ENCODE measurements around the gene RCC1.
"Not testable (repeated sequence)": the region's sequence is repeated elsewhere in the genome, so short reads cannot be mapped to it uniquely, and the experiment has no call there.

RCC1 gene

DNA sequence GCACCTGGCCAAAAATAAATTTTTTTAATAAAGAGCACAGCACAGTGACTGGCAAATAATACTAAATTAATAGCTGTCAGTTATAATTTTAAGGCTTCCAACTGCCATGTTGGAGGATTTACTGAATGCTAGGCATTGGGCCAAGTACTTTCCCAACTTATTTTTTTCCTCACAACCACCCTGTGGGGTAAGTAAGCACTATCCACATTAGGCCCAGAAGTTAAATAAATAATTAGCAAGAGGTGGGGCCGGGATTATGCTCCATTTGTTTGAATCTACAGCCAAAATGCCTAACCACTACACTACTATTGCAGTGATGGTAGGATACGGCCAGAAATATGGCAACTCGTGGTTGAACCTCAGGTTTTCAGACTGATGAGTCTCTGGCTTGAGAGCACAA, 42.5 kb downstream of the RCC1 start:
- no peak for DNase-seq (ENCODE audit: low read depth)

DNA sequence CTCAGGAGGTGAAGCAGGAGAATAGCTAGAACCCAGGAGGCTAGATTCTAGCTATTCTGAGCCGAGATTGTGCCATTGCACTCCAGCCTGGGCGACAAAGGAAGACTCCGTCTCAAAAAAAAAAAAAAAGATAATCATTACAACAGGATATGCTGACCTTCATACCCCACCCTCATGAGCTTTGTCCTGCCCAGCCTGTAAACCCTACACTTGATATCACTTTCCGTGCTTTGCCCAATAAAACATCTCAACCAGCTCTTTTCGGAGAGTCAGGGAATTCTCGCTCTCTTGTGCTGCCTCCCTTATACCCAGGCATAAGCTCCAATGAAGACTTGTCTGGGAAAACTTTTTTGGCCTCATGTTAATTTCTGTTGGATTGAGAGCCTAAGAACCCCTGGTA, 45.5 kb downstream of the RCC1 start:
- DNase-seq (ENCODE audit: low read depth) = no peak

DNA sequence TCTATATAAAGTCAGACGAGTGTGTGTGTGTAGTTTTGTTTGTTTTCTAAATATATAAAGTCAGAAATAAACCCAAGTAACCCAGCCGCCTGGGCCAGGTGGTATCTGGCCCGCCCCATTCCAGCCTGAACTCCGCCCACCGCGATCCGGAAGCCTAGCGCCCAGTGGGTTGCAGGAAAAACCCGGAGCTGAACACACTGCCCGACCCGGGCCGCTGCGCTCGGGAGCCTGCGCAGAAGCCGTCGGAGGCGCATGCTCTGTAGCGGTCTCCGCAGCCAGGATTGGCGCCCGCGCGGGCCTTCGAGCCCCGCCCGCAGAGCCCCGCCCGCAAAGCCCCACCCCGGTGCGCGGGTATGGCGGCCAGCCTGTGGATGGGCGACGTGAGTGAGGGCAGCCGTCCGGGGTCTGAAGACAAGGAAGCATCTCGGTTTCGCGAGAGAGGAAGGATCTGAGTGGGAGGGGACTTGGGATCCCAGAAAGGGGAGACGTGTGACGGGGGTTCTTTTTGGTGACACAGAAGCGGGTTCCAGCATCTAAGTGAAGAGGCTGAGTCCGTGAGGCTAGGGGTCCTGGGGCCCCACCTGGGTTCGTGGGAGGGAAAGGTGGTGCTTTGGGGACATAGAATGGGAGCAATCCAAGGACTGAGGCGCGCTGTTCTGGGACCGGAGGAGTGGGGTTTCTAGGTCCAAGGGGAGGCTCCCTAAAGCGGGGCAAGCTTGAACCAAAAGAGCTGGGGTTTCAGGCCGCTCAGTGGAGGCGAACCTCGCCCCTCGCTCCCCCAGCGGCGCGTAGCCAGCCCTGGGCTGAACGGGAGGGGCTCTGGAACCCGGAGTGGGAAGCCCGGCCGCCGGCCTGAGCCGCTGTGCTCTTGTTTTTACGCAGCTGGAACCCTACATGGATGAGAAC, 47.2 kb downstream of the RCC1 start, which contains the start of gene TRNAU1AP:
TRNAU1AP (plus strand) TSS at position 328 of the 906 bp plus-strand sequence; CDS start at position 354, 26 bp downstream.
- DNase-seq (ENCODE audit: low read depth) = peak; percentile 96

DNA sequence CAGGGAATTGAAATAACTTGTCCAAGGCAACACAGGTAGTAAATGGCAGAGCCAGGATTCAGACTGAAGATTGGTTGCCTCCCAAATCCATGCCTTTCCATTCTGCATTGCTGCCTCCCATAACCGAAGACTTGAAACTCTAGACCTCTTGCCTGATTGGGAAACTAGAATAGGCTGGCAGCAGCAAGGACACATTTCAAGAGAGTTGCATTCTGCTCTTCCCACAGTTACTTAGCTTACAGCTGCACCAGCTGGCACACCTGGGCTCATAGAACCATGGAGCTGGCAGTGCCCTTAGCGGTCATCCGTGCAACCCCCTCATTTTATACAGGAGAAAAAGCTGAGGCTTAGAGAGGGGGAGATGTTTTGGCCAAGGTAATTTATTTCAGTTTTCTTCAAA, 55.0 kb downstream of the RCC1 start:
- no peak for DNase-seq (ENCODE audit: low read depth)

DNA sequence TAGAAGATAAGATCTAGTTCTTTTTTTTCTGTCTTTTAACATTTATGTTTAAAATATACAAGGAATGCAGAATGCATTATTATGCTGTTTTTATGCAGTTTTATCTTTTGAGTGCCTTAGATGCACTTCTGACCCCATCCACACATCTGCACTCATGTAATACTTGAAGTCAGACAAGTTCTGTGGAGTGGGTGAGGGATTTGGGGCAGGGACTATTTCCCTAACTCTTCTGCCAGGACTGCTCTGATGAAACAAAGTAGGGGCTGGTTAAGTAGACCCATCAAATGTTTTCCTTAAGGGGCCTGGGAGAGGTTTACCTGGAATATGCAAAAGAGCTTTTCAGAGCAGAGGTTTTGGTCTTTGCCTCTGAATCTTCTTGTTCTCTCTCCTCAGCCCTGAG, 58.5 kb downstream of the RCC1 start:
- no peak for DNase-seq (ENCODE audit: low read depth)

DNA sequence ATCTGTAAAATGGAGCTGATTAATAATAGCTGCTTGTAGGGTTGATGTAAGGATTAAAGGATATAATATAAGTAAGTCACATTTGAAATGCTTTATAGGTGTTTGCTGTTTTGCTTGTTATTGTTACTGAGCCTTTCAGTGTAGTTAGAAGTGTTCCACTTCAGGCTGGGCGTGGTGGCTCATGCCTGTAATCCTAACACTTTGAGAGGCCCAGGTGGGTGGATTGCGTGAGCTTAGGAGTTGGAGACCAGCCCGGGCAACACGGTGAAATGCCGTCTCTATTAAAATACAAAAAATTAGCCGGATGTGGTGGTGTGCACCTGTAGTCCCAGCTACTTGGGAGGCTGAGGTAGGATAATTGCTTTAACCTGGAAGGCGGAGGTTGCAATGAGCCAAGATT, 59.2 kb downstream of the RCC1 start:
- no peak for DNase-seq (ENCODE audit: low read depth)

DNA sequence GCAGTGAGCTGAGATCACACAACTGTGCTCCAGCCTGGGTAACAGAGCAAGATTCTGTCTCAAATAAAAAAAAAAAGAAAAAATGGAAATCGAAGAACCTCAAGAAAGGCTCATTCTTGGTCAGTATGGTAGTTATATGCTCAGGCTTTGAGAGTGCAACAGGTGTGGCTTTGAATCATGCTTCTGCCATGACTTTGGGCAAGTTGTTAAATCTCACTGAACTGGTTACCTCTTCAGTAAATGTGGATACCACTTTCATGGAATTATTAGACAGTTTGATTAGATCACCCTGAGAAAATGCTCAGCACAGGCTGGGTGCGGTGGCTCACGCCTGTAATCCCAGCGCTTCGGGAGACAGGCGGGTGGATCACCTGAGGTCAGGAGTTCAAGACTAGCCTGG, 59.9 kb downstream of the RCC1 start:
- DNase-seq (ENCODE audit: low read depth) = no peak

DNA sequence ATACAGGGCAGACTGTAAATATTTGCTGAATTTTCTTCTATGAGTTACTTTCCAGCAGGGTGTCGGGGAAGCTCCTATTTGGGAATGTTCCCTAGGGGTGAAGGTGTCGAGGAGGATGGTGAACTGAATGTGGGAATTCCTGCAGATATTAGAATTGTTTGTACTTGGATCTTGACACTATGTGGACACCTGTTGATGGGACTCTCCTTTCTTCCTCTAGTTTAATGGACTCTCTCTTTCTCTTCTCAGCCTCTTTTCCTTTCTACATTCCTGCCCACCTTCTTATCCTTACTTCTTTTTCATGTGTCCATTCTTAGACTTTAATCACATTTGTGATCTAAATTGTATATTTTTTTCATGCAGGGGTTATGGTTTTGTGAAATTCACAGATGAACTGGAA, 61.1 kb downstream of the RCC1 start:
- DNase-seq (ENCODE audit: low read depth) = no peak

DNA sequence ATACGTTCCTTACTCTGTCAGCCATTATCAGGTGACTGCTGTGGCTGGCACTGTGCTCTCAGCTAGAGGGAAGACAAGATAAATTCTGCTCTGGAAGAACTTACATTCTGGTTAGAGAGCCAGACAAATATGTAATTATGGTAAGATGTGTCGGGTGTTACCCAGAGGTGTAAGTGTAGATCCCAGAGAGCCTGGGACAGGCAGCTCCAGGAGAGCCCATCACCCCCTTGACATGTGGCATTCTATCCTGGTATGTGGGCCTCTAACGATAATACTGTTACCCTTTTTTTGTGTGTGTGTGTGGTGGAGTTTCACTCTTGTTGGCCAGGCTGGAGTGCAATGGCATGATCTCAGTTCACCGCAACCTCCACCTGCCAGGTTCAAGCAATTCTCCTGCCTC, 66.1 kb downstream of the RCC1 start:
- no peak for DNase-seq (ENCODE audit: low read depth)

DNA sequence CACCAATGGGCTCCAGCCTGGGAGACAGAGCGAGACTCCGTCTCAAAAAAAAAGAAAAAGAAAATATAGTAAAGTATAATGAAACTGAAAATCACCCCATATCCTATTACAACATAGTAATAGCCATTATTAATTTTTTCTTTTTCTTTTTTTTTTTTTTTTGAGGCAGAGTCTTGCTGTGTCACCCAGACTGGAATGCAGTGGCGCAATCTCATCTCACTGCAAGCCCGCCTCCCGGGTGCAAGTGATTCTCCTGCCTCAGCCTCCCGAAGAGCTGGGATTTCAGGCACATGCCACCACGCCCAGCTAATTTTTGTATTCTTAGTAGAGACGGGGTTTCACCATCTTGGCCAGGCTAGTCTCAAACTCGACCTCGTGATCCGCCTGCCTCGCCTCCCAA, 67.0 kb downstream of the RCC1 start:
- DNase-seq (ENCODE audit: low read depth) = not testable (repeated sequence)

DNA sequence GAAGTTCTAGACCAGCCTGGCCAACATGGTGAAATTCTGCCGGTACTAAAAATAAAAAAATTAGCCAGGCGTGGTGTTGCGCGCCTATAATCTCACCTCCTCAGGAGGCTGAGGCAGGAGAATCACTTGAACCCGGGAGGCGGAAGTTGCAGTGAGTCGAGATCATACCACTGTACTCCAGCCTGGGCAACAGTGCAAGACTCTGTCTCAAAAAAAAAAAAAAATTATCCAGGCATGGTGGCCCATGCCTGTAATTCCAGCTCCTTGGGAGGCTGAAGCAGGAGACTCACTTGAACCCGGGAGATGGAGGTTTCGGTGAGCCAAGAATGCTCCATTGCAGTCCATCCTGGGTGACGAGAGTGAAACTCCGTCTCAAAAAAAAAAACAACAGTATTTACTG, 67.7 kb downstream of the RCC1 start:
- DNase-seq (ENCODE audit: low read depth) = no peak

DNA sequence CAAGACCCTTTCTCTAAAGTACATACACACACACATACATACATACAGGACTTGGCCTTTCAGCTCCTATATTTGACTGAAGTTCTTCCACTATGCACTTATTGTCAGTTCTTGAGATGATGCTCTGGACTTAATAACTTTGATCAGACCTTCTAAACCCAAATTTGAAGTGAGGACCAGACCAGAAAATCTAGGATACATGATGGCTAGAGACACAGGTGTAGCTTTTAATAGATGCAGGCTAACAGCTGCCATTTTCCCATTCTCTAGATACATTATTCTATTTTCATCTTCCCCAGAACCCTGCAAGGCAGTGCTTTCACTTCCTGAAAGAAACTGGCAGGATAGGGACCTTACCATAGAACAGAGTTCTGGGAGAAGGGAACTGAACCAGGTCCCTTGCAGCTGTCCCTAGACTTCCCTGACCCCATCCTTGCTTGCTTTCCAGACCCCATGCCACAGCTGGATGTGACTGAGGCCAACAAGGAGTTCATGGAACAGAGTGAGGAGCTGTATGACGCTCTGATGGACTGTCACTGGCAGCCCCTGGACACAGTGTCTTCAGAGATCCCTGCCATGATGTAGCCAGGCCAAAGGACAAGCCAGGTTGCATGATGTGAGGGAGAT, 71.3 kb downstream of the RCC1 start:
- no peak for DNase-seq (ENCODE audit: low read depth)

DNA sequence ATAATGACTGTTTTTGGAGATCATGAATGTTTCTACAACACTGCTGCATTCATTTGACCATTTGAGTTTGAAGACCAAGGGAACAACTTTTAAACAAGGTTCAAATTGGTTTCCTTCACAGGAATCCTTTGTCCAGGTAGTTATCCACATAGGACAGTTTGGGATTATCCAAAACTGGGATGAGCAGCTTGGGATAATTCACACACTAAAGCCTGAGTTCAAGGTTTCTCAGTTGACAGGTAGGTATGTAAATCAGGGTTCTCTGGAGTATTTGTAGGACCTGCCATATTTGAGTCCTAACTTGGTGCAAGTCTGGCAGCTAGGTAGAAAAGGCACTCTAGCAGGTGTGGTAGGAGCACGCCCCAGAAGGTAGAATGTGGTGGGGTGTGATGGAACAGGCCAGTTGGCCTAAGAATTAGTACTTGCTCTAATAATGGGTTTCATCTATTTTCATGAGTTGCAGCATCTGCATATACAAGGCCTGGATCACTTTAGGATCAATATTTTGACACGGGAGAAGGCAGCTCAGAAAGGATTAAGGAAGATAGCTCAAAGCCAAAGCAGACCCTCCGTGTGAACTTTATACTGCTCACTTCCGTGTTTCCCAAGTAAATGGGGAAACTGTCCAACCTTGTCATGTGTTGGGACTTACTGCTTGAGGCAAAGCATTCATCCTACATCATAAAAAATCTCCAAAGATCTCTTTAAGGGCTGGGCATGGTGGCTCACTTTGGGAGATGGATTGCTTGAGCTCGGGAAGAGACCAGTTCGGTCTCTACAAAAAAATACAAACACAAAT, 72.1 kb downstream of the RCC1 start:
- no peak for DNase-seq (ENCODE audit: low read depth)

DNA sequence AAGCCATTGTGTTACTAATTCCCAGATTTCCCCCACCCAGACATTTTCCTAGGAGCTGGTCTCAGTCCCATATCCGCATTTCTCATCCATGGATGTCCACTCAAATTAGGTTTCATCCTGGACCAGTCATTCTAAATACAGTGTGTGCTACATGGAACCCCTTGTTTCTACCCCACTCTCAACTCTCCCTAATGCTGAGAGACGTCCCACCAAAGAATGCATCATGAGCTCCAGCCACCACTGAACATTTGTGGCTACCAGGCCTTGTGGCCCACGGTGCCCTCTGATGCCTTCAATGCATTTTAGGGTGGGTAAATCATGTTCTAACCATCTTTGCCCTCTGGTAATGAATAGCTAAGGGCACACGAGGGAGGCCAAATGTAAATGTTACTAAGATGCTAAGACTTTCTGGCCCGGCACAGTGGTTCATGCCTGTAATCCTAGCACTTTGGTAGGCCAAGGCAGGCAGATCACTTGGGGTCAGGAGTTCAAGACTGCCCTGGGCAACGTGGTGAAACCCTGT, 72.9 kb downstream of the RCC1 start:
- DNase-seq (ENCODE audit: low read depth) = no peak

DNA sequence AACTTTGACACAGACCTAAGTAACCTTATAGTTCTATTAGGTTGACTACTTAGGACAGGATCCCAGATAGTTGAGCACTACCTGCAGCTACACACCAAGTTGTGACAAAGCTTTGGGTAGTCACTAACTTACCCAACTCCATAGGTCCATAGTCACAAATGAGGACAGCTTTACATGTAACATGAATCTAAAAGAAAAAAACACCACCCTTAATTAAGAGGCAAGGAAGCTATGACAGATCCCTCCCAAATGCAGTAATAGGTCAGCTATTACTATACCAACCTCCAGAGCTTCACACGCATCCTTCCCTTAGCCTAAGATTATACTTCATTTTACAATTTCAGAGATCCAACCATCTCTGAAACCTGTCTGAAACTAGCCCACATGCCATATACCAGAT, 73.6 kb downstream of the RCC1 start:
- no peak for DNase-seq (ENCODE audit: low read depth)

DNA sequence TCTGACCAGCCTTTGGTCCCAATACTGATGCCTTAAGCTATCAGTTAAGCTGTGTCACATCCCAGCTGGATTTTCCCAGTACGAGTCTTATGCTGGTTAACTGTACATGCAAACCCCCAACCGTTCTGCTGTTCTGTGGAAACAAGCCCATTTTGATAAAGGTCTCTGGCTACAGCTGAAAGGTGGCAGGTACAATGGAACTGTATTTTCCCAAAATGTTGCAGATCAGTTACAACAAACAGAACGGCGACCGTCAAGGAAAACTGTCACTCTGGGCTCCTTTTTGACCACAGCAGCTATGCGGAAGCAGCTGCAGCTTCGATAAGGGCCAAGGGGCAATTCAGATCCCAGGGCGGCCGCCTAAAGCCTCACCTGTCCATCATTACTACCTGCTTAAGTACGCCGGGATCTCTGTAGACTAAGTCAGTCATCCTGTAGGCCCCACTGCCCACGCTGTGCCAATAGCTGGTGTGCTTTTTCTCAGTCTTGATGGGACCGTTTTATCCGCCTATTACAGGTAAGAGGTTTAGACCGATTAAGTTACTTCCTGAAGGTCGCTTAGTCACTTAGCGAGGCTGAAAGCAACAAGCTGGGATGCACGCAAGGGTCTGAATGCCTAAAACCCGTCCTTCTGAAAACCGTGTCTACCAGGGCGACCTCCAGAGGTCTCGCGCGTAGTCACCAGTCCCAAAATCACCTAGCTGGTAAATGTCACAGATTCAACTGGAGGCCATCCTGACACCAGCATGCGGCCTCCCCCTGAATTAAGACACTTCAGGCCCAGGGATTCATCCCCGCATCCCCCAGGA, 75.1 kb downstream of the RCC1 start:
- DNase-seq (ENCODE audit: low read depth) = peak; percentile 27

DNA sequence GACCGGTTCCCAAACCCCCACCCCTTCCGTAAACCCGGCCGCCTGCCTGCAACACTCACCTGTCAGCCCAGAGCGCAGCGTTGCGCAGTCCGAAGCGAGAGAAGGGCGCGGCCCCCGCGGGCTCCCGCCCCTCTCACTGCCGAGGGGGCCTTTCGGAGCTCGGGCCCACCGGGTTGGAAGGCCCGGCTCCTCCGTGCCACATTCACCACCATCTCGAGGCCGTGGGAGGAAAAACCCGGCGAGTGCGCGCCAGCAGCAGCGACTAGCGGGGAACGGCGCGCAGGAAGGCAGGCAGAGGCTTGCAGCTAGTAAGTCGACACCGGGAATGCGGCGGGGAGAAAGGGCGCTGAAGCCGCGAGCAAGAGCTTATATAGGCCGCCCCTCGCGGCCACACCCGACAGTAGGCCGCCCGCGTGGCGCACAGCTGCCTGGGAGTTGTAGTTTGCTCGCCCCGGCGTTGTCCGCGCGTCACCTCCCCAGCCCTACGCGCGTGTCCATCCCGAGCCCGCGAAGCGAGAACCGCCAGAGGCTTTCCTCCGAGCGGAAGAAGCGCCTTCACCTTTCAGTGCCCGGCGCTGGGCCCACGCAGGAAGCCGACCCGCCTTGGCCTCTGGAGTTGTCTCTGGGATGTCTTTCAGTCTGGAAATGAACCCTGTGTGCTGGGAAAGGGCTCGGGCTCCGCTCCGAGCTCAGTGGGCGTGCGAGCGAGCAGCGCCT, 75.8 kb downstream of the RCC1 start:
- peak; percentile 89 for DNase-seq (ENCODE audit: low read depth)

DNA sequence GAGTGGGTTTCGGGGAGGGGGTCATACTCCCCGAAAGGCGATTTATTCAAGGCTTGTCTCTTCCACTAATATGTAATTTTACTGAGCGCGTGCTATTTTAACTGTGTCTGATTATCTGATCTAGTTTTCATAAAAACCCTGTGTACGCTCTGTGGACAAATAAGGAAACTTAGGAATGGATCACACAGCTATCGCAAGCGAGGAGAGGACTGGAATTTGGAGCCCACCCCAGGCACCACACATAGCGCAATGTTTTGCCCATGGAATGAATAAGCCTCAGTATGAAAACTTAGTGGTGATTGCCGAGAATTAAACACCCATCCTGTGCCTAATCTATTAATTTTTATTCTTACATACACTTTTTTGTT, 76.4 kb downstream of the RCC1 start:
- no peak for DNase-seq (ENCODE audit: low read depth)

DNA sequence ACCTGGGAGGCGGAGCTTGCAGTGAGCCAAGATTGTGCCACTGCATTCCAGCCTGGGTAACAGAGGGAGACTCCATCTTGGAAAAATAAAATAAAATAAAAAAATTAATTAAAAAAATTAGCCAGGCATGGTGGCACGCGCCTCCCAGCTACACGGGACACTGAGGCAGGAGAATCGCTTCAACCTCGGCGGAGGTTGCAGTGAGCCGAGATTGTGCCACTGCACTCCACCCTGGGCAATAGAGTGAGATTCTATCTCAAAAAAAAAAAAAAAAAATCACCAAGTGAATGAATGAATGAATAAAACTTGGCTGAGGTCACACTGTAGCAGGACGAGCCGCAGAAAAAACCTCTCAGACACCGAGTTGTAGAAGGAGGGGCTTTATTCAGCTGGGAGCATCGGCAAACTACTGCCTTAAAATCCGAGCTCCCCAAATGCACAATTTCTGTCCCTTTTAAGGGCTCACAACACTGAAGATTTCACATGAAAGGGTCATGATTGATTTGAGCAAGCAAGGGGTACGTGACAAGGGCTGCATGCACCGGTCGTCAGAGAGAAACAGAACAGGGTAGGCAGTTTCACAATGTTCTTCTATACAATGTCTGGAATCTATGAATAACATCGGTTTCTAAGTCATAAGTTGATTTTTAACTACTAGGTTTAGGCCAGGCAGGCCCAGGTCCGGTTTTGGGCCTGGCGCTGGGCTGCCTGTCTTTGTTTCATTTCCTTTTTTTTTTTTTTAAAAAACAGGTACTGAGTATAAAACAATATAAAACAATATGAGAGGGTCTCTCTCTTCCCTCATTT, 80.9 kb downstream of the RCC1 start:
- not testable (repeated sequence) for DNase-seq (ENCODE audit: low read depth)

Measured in stimulated activated CD8-positive, alpha-beta memory T cell treated with anti-CD3 and anti-CD28 coated beads, Interleukin-12 subunit alpha, Interleukin-12 subunit beta, amount 100 ng/mL, for 1 hour (primary cell).